Gastroesophageal sphincter (tissue), 3 donors: Measurements from ENCODE around the gene IFI27L2.

Source experiments
- CTCF ChIP-seq, 4 experiments: fragments of 200-600 bp in 2 of 4; fragments of 450-650 bp in 2 of 4; sonication (generic) in 1 of 4; IDR thresholded peaks; one replicate each; pipeline ENCODE4 v1.5.1; 2017 to 2019; ENCODE audit warnings: antibody characterized with exemption in 4 of 4, mild to moderate bottlenecking in 2 of 4, moderate library complexity in 2 of 4
- EP300 ChIP-seq: sonication (generic); formaldehyde crosslinking; IDR thresholded peaks from one replicate; pipeline ENCODE4 v1.6.1; 2017; ENCODE audit warnings: antibody characterized with exemption, mild to moderate bottlenecking
- POLR2A ChIP-seq, 2 donors: fragments of 450-650 bp; IDR thresholded peaks; one replicate each; pipeline ENCODE4 v1.6.1; 2017; ENCODE audit warnings: antibody characterized with exemption in 2 of 2, mild to moderate bottlenecking in 2 of 2, moderate library complexity in 1 of 2

DNA sequence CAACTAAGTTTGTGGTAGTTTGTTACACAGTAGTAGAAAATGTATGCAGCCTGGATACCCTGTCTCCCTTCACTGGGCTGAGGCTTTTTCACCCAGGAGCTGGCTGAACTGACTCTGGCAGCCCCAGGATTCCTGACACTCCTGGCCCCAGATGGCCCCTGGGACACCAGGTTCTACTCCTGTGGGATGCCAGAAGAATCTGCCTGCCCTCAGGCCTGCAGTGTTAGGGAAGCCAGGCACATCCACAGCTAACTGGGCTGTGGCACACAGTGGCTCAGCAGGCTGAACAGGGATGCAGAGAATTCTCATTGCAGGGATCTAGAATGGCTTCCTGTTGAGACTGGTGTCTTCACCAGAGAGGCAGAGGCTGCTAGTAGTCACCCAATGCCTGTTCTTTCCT lies 10.3 kb downstream of the IFI27L2 start:
- TF ChIP-seq CTCF (IDR thresholded peaks at IDR 0.05) (no peak), EP300 (no peak), POLR2A (IDR thresholded peaks at IDR 0.05) (no peak)
